ENCODE results near the gene OR4N2. TPM values are rescaled to one million over a fixed set of nuclear protein-coding genes. Genes with fewer than 3 reads are reported as not detected.
A peak's percentile ranks its signal among the peaks of the same experiment; 100 is the strongest.

OR4N2 gene
- polyA plus RNA-seq, 1 of the 3 experiments (the other 2 are of a cell fraction) = not detected

DNA sequence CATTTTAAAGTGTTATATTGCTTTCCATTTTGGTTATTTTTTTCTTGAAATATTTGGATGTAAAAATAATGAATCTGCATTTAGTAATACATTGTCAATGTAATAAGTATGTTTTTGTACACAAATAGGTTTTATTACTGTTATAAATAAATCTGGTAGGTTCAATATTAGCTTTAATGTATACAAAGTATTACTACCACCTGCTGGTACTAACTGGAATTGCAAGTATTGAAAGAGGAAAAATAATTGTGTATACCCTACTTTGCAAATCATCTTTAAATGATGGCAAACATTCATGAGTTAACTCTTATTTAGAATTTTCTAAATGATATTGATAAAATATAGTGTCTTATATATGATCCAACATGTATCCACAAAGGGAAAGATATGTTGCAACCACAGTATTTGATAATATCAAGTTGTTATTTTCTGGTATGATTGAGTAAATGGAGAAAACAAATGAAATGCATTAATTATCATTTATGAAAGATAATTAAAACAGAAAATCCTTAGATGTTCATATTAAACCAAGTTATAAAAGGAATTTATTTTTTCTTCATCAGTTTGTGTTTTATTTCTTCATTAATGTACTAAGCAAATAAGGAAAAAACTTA lies 74.6 kb downstream of the OR4N2 start:
- H3K27me3 ChIP-seq (ENCODE audit: insufficient read depth) = peaks cover 14% of the 10 kb centered on the region; the same call in 1 of the 2 replicates
- no peak overlapping the region for H3K27ac ChIP-seq (ENCODE audit: low read depth in 2 of 2, low read length in 1 of 2)
- H3K4me2 ChIP-seq = no peak overlapping the region
- TF ChIP-seq, protein P1, sequence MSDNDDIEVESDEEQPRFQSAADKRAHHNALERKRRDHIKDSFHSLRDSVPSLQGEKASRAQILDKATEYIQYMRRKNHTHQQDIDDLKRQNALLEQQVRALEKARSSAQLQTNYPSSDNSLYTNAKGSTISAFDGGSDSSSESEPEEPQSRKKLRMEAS (IDR thresholded peaks at IDR 0.05; ENCODE audit: low read depth) = no peak
- TF ChIP-seq RAD21 (IDR thresholded peaks at IDR 0.05; ENCODE audit: low read length) = peak; percentile 43
- TF ChIP-seq, protein P2, sequence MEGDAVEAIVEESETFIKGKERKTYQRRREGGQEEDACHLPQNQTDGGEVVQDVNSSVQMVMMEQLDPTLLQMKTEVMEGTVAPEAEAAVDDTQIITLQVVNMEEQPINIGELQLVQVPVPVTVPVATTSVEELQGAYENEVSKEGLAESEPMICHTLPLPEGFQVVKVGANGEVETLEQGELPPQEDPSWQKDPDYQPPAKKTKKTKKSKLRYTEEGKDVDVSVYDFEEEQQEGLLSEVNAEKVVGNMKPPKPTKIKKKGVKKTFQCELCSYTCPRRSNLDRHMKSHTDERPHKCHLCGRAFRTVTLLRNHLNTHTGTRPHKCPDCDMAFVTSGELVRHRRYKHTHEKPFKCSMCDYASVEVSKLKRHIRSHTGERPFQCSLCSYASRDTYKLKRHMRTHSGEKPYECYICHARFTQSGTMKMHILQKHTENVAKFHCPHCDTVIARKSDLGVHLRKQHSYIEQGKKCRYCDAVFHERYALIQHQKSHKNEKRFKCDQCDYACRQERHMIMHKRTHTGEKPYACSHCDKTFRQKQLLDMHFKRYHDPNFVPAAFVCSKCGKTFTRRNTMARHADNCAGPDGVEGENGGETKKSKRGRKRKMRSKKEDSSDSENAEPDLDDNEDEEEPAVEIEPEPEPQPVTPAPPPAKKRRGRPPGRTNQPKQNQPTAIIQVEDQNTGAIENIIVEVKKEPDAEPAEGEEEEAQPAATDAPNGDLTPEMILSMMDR (IDR thresholded peaks at IDR 0.05) = peak; percentile 87
- H3K79me2 ChIP-seq (ENCODE audit: insufficient read depth) = no peaks in the 10 kb centered on the region
- H3F3A ChIP-seq (replicated peaks; ENCODE audit: insufficient read depth) = no peaks in the 10 kb centered on the region
- H3K9ac ChIP-seq = no peak overlapping the region
- H3K4me3 ChIP-seq (ENCODE audit: low read depth in 2 of 2, low read length in 1 of 2) = no peak overlapping the region
- H3K9me2 ChIP-seq = no peaks in the 10 kb centered on the region
- ChIA-PET POLR2A (no interaction called here), CTCF (interaction anchor here (0.7 to 1.5 kb wide), 8 partner anchors 8 to 106 kb away, joined by 3 to 10 read pairs (median 3); no protein-coding TSS in a partner anchor)
- H3K4me1 ChIP-seq (ENCODE audit: control insufficient read depth in 1 of 2, insufficient read depth in 2 of 2, low read depth in 1 of 2, low read length in 1 of 2) = no peaks in the 10 kb centered on the region
- no peaks in the 10 kb centered on the region; the same call in 1 of the 2 replicates for H3K9me3 ChIP-seq
- H2AFZ ChIP-seq (ENCODE audit: low read depth) = no peak overlapping the region
- DNase-seq = peak; percentile 19
- H4K20me1 ChIP-seq (ENCODE audit: insufficient read depth) = no peaks in the 10 kb centered on the region
- H3K36me3 ChIP-seq (replicated peaks in 1 of 2; ENCODE audit: control insufficient read depth in 1 of 2, insufficient read depth in 2 of 2, low read length in 1 of 2) = no peaks in the 10 kb centered on the region

Other genes with a start within 250 kb of the OR4N2 start
- not detected in 2 replicates for gene OR11H2, start 89.9 kb upstream of the OR4N2 start, polyA plus RNA-seq (2012; rRNA removed)
- gene OR4Q3, start 60.2 kb upstream of the OR4N2 start, polyA plus RNA-seq (2012; rRNA removed) = not detected in 2 replicates
- not detected in 2 replicates for gene OR4M1, start 30.3 kb upstream of the OR4N2 start, polyA plus RNA-seq (2012; rRNA removed)
- not detected in 2 replicates for gene OR4K2, start 71.4 kb downstream of the OR4N2 start, polyA plus RNA-seq (2012; rRNA removed)
- not detected in 2 replicates for gene OR4K5, start 116.8 kb downstream of the OR4N2 start, polyA plus RNA-seq (2012; rRNA removed)
- gene OR4K1, start 127.1 kb downstream of the OR4N2 start, polyA plus RNA-seq (2012; rRNA removed) = not detected in 2 replicates
- not detected in 2 replicates for gene OR4K15, start 171.8 kb downstream of the OR4N2 start, polyA plus RNA-seq (2012; rRNA removed)
- not detected in 2 replicates for gene OR4Q2, start 198.4 kb downstream of the OR4N2 start, polyA plus RNA-seq (2012; rRNA removed)
- gene OR4K14, start 215.5 kb downstream of the OR4N2 start, polyA plus RNA-seq (2012; rRNA removed) = not detected in 2 replicates
- not detected in 2 replicates for gene OR4K13, start 232.3 kb downstream of the OR4N2 start, polyA plus RNA-seq (2012; rRNA removed)